Activated T-cell treated with anti-CD3 and anti-CD28 coated beads for 24 hours (primary cell): Measurements from ENCODE around the gene RAD51B.

Experiments used
- DNase-seq: peaks from one replicate; pipeline ENCODE4 v3.0.0-alpha.2; 2020; ENCODE audit warnings: low read depth

RAD51B gene

DNA sequence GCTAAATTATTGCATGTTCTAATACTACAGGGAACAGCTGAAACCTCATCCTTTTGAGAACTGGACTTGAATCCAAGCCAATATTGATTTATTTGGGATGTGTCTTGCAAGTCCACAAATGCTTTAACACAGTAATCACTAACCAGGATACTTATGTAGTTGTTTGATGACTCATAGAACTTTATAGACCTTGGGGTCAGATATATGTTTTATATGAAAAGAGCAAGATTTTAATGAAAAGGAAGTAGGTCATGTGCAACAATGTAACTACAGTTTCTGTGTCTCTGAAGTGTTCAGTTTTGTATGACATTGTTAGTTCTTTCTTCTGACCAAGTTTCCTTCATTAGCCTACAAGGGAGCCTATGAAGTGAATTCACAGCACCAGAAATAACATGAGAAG, 621.2 kb downstream of the RAD51B start:
- DNase-seq = no peak

GRCh38 chr14:68441542-68441941, 622.0 kb downstream of the RAD51B start:
- no peak for DNase-seq

DNA sequence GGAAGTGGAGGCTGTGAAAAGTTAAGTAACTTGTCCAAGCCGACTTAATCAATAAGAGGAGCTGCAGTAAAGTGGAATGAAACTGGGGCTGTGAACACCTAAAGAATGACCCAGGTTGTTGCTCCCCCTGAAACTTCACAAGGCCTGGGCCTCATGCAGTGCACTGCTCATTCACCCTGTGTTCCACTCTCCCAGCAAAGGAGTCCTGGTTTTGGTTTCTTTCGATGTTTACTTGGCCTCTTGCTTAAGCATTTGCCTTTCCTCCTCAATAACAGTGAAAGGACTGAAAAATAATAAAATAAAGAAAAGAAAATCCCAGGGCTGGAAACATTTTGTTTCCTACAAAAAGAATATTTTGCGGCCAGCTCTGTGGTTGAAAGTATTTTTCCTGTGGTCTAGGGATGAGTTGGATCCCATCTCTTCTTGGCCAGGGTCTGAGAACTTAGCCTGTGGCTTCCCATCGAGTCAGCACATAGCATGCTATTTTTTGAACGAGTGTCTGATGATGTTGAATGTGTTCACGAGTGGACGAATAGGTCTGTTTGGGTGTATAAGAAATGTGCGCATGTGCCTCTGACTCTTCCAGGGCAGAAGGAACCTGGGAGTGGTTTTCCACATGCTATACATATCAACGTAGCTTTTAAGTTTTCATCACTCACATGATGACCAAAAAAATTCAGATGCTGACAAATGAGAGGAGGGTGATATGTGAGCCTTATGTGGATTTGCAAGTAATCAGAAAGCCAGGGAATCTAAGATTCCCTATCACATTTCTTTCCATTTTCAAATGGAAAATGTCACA, 623.5 kb downstream of the RAD51B start:
- no peak for DNase-seq

DNA sequence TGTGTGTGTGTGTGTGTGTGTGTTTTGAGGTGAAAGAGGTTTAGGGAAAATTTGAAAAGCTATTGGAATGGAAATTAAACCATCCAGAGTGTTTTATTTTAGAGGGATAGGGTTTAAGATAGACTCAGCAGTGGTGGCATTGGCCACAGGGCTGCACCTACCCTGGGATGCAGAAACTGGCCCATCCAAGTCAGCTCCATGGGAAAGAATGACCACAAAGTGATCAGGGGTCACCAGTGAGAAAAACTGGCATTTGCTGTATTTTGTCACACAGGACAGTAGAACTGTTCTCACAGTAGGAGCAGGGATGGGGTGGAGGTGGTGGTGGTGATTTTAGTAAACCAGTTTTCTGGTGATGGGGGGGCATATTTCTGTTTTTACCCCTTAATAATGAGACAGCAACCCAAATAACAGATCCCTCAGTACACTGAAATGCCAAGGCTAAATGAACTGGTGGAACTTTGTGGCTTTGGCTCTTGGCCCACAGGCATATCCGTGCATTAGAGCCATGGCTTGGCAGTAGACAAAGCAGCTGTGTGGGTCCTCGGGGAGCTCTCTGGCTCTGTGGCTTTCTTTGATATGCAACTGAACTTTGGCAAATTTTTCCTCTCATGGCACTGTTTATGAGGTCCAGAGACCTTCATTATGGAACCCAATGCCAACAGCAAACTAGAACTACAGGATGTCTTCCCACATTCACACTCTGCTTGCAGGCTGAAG, 625.0 kb downstream of the RAD51B start:
- DNase-seq = no peak

GRCh38 chr14:68446243-68447040, 626.9 kb downstream of the RAD51B start:
- no peak for DNase-seq

- DNase-seq = no peak
Measured at GRCh38 chr14:68447581-68448251, 628.1 kb downstream of the RAD51B start.

DNA sequence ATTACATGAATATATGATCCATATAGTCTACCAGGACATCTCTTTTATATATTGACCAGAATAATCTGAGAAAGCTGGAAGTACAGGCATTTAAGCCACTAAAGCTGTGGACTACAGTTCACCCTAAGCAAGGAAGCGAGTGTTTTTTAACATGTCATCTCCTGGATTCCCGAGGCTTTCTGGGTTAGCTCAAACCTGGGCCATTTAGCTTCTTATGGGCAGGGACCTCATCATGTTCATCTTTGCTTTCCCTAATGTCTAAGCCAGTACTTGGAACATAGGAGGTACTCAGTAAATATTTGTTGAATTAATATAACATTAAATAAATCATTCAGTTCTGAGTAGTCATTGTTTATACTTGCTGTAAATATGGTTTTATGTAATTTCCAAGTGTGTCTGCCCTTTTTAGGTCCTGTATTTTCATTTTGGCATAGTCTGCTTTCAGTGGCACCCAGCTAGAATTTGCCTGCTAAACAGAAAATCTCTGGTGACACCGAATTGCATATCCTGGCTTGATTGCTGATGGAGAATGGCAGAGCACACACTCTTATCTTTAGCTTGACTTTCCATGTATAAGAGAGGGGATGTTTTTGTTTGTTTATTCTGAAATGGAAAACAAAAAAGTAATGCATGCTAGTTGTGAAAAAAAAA, 628.8 kb downstream of the RAD51B start:
- no peak for DNase-seq

- DNase-seq = no peak
Measured at GRCh38 chr14:68449561-68450181, 630.1 kb downstream of the RAD51B start.

- DNase-seq = no peak
Measured at GRCh38 chr14:68450391-68451120, 631.0 kb downstream of the RAD51B start.

DNA sequence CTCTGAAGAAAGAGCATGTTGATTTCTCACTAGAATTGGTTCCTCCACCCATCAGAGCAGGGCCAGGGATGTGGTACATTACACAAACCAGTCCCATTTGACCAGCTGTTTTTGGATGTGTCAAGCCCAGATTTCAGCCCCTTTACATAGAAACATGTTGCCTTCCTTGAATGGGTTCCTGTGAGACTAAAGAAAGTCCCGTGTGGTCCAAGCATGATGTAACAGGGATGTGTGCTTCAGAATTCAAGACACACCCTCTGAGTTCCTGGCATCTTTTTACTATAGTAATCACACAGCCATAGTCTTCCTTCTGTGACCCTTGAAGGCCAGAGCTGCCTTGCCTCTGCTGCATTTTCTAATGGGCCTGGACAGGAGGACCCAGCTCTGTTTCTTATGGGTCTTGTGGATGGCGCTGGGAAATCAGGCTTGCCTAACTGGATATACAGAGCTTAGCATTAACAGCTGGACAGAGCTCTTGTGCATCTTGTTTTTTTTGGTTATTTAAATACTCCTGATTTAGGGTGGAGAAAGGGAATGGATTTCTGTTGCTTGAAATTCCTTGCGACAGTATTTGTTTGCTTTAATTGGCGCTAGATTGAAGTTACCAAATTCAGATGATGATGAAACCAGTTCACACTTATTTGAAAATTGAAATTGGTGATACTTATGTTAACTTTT, 632.3 kb downstream of the RAD51B start:
- no peak for DNase-seq

GRCh38 chr14:68458253-68458652, 638.7 kb downstream of the RAD51B start:
- DNase-seq = no peak

DNA sequence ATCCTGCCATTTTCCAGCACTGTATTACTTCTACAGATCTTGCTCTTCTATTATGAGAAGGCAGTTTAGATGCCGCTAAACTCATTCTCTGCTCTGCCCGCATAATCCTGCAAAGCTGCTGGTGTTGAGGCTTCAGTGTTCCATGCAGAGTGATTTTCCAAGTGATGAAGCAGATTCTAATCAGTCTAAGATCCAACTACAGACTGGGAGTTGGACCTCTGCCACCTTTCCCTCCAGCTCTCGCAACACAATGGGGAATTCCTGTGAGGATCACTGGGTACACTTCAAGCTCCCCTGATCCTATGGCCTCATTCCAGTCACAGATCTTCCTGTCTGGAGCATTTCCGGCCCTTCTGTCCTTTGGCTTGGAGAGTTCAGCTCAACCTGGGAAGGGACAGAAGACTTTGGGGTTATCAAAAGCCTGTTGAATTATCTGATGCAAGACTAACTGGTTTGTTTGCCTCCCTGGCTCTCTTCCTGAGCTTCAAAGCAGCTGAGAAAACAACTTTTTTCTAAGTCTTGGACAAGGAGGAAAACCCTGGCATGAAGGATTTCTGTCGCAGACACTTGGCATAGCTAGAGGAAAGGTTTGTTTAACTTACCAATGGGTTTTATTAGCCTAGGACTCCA, 639.4 kb downstream of the RAD51B start:
- no peak for DNase-seq

GRCh38 chr14:68459480-68460136, 640.0 kb downstream of the RAD51B start:
- DNase-seq = no peak

GRCh38 chr14:68460541-68460940, 641.0 kb downstream of the RAD51B start:
- DNase-seq = no peak

- DNase-seq = no peak
Measured at GRCh38 chr14:68461086-68461485, 641.5 kb downstream of the RAD51B start.

DNA sequence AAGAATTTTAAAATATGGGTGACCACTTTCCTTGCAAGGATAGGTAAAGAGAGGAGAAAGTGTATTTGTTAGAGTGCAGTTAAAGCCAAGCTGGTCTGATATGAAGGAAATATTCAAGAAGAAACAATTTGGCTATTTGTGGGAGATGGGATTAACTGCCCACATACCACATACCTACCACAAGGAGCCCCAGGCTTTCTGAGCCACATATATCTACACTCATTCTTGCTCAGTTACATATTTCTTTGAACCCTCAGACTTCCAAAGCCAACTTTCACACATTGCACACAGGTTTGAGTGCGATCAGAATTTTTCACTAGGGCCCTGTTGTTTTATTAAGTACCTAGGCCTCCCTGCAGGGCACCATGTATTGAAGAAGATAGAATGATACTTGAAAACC, 643.1 kb downstream of the RAD51B start:
- DNase-seq = no peak

DNA sequence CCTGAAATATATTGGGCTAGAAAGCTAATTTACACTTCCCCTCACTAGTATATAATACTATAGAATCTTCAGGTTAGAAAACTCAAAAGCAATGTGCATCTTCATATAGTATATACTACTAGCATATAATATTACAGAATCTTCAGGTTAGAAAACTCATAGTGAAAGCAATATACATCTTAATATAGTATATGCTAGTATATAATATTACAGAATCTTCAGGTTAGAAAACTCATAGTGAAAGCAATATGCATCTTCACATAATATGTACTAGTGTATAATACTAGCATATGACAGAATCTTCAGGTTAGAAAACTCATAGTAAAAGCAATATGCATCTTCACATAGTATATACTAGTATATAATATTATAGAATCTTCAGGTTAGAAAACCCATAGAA, 643.7 kb downstream of the RAD51B start:
- no peak for DNase-seq

GRCh38 chr14:68463705-68464374, 644.3 kb downstream of the RAD51B start:
- DNase-seq = no peak
